ENCODE data around the gene SEC14L2.

- TF ChIP-seq REST (IDR thresholded peaks at IDR 0.05) (no peak), CTCF (IDR thresholded peaks at IDR 0.05; ENCODE audit: low read depth, low read length, missing input control) (no peak), FOXA1 (IDR thresholded peaks at IDR 0.05) (no peak), RAD21 (IDR thresholded peaks at IDR 0.05) (no peak), MAX (IDR thresholded peaks at IDR 0.05) (no peak), TAF1 (conservative IDR thresholded peaks at IDR 0.05) (no peak), FOXA2 (IDR thresholded peaks at IDR 0.05) (no peak), ATF3 (IDR thresholded peaks at IDR 0.05) (no peak), EGR1 (IDR thresholded peaks at IDR 0.05; ENCODE audit: low read depth in 2 of 2) (no peak), HNF4G (IDR thresholded peaks at IDR 0.05) (no peak), NR2F2 (IDR thresholded peaks at IDR 0.05) (no peak), RXRA (IDR thresholded peaks at IDR 0.05) (peak; percentile 49 to 76)
Observed at GRCh38 chr22:30457981-30458380, 61.2 kb downstream of the SEC14L2 start.
